Spleen (tissue), 7 donors: ENCODE measurements around the gene CSRNP2.

Experiments used
- POLR2A ChIP-seq, 3 donors: fragments of 450-650 bp; IDR thresholded peaks; one replicate each; pipeline ENCODE4 v1.5.1; 2017; ENCODE audit warnings: antibody characterized with exemption in 3 of 3, mild to moderate bottlenecking in 1 of 3
- POLR2AphosphoS5 ChIP-seq, 3 donors: sonication (generic); formaldehyde crosslinking; IDR thresholded peaks; one replicate each; pipeline ENCODE4 v1.5.1; 2017; ENCODE audit warnings: antibody characterized with exemption in 3 of 3
- TF ChIP-seq, protein P1 (sequence below), 11 experiments: fragments of 200-600 bp in 7 of 11; fragments of 450-650 bp in 4 of 11; sonication (generic) in 4 of 11; IDR thresholded peaks in 8 of 11; conservative IDR thresholded peaks in 3 of 11; 1 replicate in 7 of 11; 2 replicates in 4 of 11; pipeline versions ENCODE4 v1.4.0 to v1.8.0; 2016 to 2021; ENCODE audit warnings: antibody characterized with exemption in 11 of 11, inconsistent platforms in 4 of 11, mild to moderate bottlenecking in 1 of 11
- donor health status: DM: no; HTN: no; CAD: no; lungs with moderate emphysema.
- donor health status: DM: no; HTN: no; CAD: no.
- donor health status: DM: no; HTN: no; CAD: no.

DNA sequence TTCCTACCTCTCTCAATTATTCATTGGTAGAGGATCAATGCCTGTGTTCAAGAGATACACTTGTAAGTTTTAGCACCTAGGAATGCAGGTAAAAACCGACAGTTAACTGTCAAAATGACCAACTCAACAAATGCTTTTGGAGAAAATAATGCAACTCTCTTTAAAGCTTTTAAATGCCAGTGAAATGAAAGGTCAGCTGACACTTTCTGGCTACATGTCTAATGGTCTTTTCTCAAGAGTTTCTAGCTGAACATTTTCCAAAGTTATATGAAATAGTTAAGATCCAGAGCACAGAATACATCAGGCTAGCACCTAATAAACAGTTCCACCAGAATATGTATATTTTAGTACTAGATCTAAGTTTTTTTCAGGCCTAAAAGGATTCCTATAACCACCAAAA lies 2.0 kb downstream of the CSRNP2 start:
- TF ChIP-seq, protein P1, sequence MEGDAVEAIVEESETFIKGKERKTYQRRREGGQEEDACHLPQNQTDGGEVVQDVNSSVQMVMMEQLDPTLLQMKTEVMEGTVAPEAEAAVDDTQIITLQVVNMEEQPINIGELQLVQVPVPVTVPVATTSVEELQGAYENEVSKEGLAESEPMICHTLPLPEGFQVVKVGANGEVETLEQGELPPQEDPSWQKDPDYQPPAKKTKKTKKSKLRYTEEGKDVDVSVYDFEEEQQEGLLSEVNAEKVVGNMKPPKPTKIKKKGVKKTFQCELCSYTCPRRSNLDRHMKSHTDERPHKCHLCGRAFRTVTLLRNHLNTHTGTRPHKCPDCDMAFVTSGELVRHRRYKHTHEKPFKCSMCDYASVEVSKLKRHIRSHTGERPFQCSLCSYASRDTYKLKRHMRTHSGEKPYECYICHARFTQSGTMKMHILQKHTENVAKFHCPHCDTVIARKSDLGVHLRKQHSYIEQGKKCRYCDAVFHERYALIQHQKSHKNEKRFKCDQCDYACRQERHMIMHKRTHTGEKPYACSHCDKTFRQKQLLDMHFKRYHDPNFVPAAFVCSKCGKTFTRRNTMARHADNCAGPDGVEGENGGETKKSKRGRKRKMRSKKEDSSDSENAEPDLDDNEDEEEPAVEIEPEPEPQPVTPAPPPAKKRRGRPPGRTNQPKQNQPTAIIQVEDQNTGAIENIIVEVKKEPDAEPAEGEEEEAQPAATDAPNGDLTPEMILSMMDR (IDR thresholded peaks at IDR 0.05 in 8 of 11, conservative IDR thresholded peaks at IDR 0.05 in 3 of 11) = no peak
- TF ChIP-seq POLR2A (IDR thresholded peaks at IDR 0.05) (no peak), POLR2AphosphoS5 (IDR thresholded peaks at IDR 0.05) (no peak)
